Epithelial cell of esophagus (primary cell): ENCODE measurements around the gene ACBD6.
"Not testable (repeated sequence)": the region's sequence is repeated elsewhere in the genome, so short reads cannot be mapped to it uniquely, and the experiment has no call there.

Source experiments
- DNase-seq: peaks from one replicate; pipeline ENCODE4 v3.0.0; 2010; ENCODE audit warnings: low read depth
- H3K4me3 ChIP-seq: 2 replicates; pipeline ENCODE4 v1.5.1; 2011; ENCODE audit warnings: mild to moderate bottlenecking, low read length, control low read depth
- CTCF ChIP-seq: IDR thresholded peaks from 2 replicates; pipeline ENCODE4 v1.5.1; 2011; ENCODE audit warnings: low read depth, mild to moderate bottlenecking, low read length, control low read depth, inconsistent platforms; ENCODE audit not compliant: insufficient read depth; ENCODE audit errors: missing control alignments

Gene ACBD6, protein sequence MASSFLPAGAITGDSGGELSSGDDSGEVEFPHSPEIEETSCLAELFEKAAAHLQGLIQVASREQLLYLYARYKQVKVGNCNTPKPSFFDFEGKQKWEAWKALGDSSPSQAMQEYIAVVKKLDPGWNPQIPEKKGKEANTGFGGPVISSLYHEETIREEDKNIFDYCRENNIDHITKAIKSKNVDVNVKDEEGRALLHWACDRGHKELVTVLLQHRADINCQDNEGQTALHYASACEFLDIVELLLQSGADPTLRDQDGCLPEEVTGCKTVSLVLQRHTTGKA

DNA sequence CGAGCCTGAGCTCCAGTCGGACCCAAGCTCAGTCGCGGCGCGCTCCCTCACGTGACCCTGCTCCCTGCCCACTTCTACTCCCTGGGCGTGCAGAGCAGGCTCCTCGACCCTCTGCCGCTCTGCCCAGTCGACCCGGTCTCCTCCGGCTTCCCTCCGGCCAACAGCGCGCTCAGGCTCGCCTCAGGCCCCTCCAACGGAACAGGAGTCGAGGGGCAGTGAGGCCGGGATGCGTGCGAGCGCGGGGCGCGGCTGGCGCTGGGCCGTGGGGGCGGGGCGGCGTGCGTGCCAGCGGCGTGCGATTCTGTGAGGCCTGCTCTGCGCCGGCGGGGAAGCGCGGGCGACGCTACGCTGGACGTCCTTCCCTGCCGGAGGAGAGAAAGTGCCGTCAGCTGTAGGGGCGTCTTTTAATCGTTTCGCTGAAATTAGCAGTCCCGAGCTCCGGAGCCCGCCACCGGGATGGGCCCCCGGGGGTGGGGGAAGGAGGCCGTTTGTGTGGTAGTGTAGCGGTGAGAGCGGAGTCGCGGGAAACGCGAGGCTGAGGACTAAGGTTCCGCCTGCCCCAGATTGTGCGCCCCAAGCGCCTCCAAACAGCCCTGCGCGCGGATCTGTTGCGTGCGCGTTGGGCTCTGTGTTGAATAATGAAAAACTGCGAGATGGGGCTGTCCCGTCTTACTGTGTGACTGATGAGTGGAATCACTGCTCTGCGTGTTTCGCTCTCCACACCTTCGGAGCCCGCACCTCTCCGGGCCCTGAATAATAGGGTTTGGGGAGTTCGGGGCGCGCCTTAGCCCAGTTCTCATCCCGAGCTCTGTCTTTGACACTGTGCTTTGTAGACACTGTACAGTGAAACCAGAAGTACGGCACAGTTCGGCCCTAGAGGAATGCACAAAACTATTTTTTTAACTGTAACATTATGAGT, at the start of gene ACBD6:
ACBD6 (minus strand) TSS at position 217 of the 919 bp plus-strand sequence. CDS start 311 bp downstream, outside the sequence.
- peak; percentile 89 for DNase-seq
- TF ChIP-seq CTCF: peak; percentile 31
- H3K4me3 ChIP-seq: peak within 1 kb of the TSS; percentile 90

DNA sequence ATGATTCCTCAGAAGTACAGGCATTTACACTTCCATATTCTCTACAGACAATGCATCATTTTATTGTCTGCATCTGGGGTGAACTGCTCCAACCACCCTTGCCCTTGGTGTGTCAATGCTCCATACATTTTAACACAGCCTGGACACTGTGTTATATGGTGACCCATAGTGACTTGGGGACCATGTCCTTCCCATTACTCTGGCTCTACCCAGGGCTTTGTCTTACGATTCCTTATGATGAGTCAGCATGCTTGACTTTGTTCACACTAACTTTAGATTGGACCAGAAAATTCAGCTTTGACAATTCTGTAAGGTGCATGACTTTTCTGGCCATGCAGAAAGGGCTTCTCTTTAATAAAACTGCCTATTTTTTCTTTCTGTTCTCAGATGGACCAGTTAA, 49.6 kb upstream of the ACBD6 start:
- DNase-seq: no peak
- no peak for TF ChIP-seq CTCF
- no peak overlapping the region for H3K4me3 ChIP-seq

DNA sequence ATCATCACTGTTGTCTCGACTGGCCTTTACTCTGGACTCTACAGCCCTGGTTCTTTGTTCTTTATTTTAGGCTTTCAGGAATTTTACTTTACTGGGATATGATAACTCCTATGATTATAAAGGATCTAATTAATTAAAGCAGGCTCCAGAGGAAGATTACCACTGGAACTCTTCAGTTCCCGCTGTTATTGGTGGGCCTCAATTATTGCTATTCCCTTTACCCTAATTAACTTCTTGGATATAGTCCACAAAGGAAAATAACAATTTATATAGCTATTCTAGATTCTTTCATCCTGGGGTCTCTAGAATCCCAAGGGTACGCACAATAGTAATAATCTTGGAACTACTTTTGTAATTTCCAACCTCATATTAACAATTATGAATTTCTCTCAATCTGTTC, 47.9 kb upstream of the ACBD6 start:
- TF ChIP-seq CTCF: no peak
- H3K4me3 ChIP-seq: no peak overlapping the region
- no peak for DNase-seq

DNA sequence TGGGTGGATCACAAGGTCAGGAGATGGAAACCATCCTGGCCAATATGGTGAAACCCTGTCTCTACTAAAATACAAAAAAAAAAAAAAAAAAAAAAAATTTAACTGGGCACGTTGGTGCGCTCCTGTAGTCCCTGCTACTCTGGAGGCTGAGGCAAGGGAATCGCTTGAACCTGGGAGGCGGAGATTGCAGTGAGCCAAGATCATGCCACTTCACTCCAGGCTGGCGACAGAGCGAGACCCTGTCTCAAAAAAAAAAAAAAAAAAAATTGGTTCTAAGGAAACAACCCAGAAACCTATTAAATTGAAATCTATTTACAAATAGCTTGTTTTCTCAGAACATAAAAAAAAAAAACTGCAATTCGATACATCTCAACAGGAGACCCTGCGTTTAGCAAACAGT, 47.4 kb upstream of the ACBD6 start:
- not testable (repeated sequence) for H3K4me3 ChIP-seq, DNase-seq

- no peak overlapping the region for H3K4me3 ChIP-seq
- DNase-seq: no peak
- TF ChIP-seq CTCF: no peak
Observed at GRCh38 chr1:180548686-180549317, 46.4 kb upstream of the ACBD6 start.

- TF ChIP-seq CTCF: no peak
- H3K4me3 ChIP-seq: no peak overlapping the region
- no peak for DNase-seq
Observed at GRCh38 chr1:180545991-180546390, 43.6 kb upstream of the ACBD6 start.

- TF ChIP-seq CTCF: no peak
- DNase-seq: no peak
- H3K4me3 ChIP-seq: no peak overlapping the region
Observed at GRCh38 chr1:180544050-180544449, 41.7 kb upstream of the ACBD6 start.
